Endodermal cell (in vitro differentiated cells): Measurements from ENCODE around the gene VPS50. TPM values are rescaled to one million over a fixed set of nuclear protein-coding genes. Genes with fewer than 3 reads are reported as not detected.
A peak's percentile ranks its signal among the peaks of the same experiment; 100 is the strongest.

Experiments used
- DNase-seq: peaks from one replicate; pipeline ENCODE4 v3.0.0-alpha.2; 2017
- H3K27ac ChIP-seq: 2 replicates; pipeline ENCODE4 v1.5.1; 2013; ENCODE audit warnings: mild to moderate bottlenecking, low read depth, low read length, moderate library complexity
- H3K27me3 ChIP-seq: 2 replicates; pipeline ENCODE4 v1.6.1; 2013; ENCODE audit warnings: mild to moderate bottlenecking, low read length, moderate library complexity; ENCODE audit not compliant: insufficient read depth, control insufficient read depth, poor library complexity, severe bottlenecking
- H3K36me3 ChIP-seq: 2 replicates; pipeline ENCODE4 v1.7.0; 2013; ENCODE audit warnings: mild to moderate bottlenecking, low read length, moderate library complexity; ENCODE audit not compliant: control insufficient read depth, insufficient read depth
- H3K4me1 ChIP-seq: one replicate; pipeline ENCODE4 v1.7.0; 2013; ENCODE audit warnings: low read length; ENCODE audit not compliant: control insufficient read depth, insufficient read depth
- H3K4me3 ChIP-seq: 2 replicates; pipeline ENCODE4 v1.5.1; 2013; ENCODE audit warnings: mild to moderate bottlenecking, low read length, moderate library complexity
- H3K9ac ChIP-seq: 2 replicates; pipeline ENCODE4 v1.6.1; 2013; ENCODE audit warnings: mild to moderate bottlenecking, low read length, moderate library complexity; ENCODE audit not compliant: poor library complexity, severe bottlenecking; ENCODE audit errors: extremely low read depth
- H3K9me3 ChIP-seq: 2 replicates; pipeline ENCODE4 v1.6.1; 2013; ENCODE audit warnings: mild to moderate bottlenecking, low read length, moderate library complexity; ENCODE audit not compliant: control insufficient read depth
- H3K27ac Mint-ChIP-seq: 2 replicates; pipeline ENCODE4 v1.8.0; 2020; ENCODE audit warnings: mixed read lengths
- H3K27me3 Mint-ChIP-seq: 2 replicates; pipeline ENCODE4 v1.8.0; 2021; ENCODE audit warnings: mild to moderate bottlenecking, mixed read lengths; ENCODE audit not compliant: insufficient read depth
- H3K36me3 Mint-ChIP-seq: 2 replicates; pipeline ENCODE4 v1.8.0; 2020; ENCODE audit warnings: low read depth, mixed read lengths
- H3K4me1 Mint-ChIP-seq: 2 replicates; pipeline ENCODE4 v1.8.0; 2020; ENCODE audit warnings: mixed read lengths
- H3K4me3 Mint-ChIP-seq: 2 replicates; pipeline ENCODE4 v1.8.0; 2020; ENCODE audit warnings: mild to moderate bottlenecking, moderate library complexity, mixed read lengths
- H3K9me3 Mint-ChIP-seq: 2 replicates; pipeline ENCODE4 v1.8.0; 2020; ENCODE audit warnings: mild to moderate bottlenecking, mixed read lengths
- WGBS, 2 experiments: methylation state at CpG; one replicate each; pipeline versions ENCODE4 v1.1.5 to v1.1.7; 2013; ENCODE audit warnings: missing lambda C conversion rate in 2 of 2, mixed read lengths in 1 of 2; ENCODE audit not compliant: insufficient coverage in 1 of 2, insufficient read length in 1 of 2; 5-methylcytosine and 5-hydroxymethylcytosine counted together
- total RNA-seq, 2 donors: library from RNA; stranded (reverse); fragmentation: NEBNext Ultra II Directional in 1 of 2; extraction: Animal tissue kit (Norgen Biotek cat#: 25700) in 1 of 2; gene quantifications; 2 replicates in 1 of 2; 3 replicates in 1 of 2; pipeline ENCODE4 v1.2.1, GENCODE V29; 2021
- TF ChIP-seq, protein P1 (sequence below): fragments of 200-600 bp; sonication (generic); conservative IDR thresholded peaks from 2 replicates; pipeline ENCODE4 v1.5.0; 2021; ENCODE audit warnings: antibody characterized with exemption, mild to moderate bottlenecking

Gene VPS50
- total RNA-seq, 2 donors from 2014 or later: 13.3 to 14.9 TPM

- no peaks in the 10 kb centered on the region for H3K27me3 Mint-ChIP-seq
- no peak overlapping the region for H3K9ac ChIP-seq
- TF ChIP-seq, protein P1, sequence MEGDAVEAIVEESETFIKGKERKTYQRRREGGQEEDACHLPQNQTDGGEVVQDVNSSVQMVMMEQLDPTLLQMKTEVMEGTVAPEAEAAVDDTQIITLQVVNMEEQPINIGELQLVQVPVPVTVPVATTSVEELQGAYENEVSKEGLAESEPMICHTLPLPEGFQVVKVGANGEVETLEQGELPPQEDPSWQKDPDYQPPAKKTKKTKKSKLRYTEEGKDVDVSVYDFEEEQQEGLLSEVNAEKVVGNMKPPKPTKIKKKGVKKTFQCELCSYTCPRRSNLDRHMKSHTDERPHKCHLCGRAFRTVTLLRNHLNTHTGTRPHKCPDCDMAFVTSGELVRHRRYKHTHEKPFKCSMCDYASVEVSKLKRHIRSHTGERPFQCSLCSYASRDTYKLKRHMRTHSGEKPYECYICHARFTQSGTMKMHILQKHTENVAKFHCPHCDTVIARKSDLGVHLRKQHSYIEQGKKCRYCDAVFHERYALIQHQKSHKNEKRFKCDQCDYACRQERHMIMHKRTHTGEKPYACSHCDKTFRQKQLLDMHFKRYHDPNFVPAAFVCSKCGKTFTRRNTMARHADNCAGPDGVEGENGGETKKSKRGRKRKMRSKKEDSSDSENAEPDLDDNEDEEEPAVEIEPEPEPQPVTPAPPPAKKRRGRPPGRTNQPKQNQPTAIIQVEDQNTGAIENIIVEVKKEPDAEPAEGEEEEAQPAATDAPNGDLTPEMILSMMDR: no peak
- no peak overlapping the region for H3K4me3 ChIP-seq
- 89% methylated on average over 4 of the region's 4 CpGs; no CpG with 5 or more reads in 1 of the 2 experiments for WGBS, 2 experiments
- no peaks in the 10 kb centered on the region for H3K4me1 ChIP-seq
- no peak overlapping the region for H3K27ac ChIP-seq
- H3K27ac Mint-ChIP-seq: no peak overlapping the region
- no peaks in the 10 kb centered on the region for H3K9me3 Mint-ChIP-seq
- no peaks in the 10 kb centered on the region for H3K4me1 Mint-ChIP-seq
- DNase-seq: no peak
- H3K36me3 Mint-ChIP-seq: no peaks in the 10 kb centered on the region
- peaks cover 6% of the 10 kb centered on the region for H3K36me3 ChIP-seq
- no peaks in the 10 kb centered on the region for H3K9me3 ChIP-seq
- H3K4me3 Mint-ChIP-seq: no peak overlapping the region
- H3K27me3 ChIP-seq: no peaks in the 10 kb centered on the region
These were observed 7.7 kb downstream of the VPS50 start for GRCh38 chr7:93239824-93240223.

DNA sequence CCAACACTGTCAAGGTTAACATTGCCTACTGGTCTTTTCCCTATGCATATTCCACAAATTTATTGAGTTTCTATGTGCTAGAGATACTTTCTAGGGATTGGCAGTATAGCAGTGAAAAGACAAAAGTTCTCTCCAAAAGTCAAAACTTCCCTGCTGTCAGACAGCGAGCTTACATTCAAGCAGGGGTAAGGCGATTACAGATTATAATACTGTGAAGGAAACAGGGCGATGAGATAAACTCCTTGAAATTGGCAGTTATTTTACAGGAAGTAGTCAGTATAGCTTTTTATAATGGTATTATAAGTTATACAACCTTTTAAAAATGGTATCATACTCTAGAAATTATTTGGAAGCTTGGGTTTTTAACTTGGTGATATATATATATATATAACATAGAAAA, 9.9 kb downstream of the VPS50 start:
- H3K9me3 ChIP-seq: no peaks in the 10 kb centered on the region
- Mint-ChIP-seq H3K9me3 (no peaks in the 10 kb centered on the region), H3K27me3 (no peaks in the 10 kb centered on the region), H3K4me1 (peaks cover 2% of the 10 kb centered on the region), H3K36me3 (no peaks in the 10 kb centered on the region), H3K27ac (no peak overlapping the region), H3K4me3 (no peak overlapping the region)
- TF ChIP-seq, protein P1: no peak
- peaks cover 6% of the 10 kb centered on the region for H3K36me3 ChIP-seq
- H3K4me3 ChIP-seq: no peak overlapping the region
- no peaks in the 10 kb centered on the region for H3K4me1 ChIP-seq
- no peak overlapping the region for H3K9ac ChIP-seq
- 88% methylated on average over 3 of the region's 3 CpGs; no CpG with 5 or more reads in 1 of the 2 experiments for WGBS, 2 experiments
- DNase-seq: no peak
- no peaks in the 10 kb centered on the region for H3K27me3 ChIP-seq
- H3K27ac ChIP-seq: no peak overlapping the region

GRCh38 chr7:93245525-93246432, 13.6 kb downstream of the VPS50 start:
- 73 to 80% methylated on average over 2 to 9 of the region's 9 CpGs for WGBS, 2 experiments

More at GRCh38 chr7:93245525-93246432, 13.6 kb downstream of the VPS50 start:
- Histone ChIP-seq H3K27ac (no peak overlapping the region), H3K36me3 (peaks cover under 1% of the 10 kb centered on the region), H3K4me3 (no peak overlapping the region), H3K4me1 (no peaks in the 10 kb centered on the region), H3K9ac (no peak overlapping the region), H3K9me3 (no peaks in the 10 kb centered on the region), H3K27me3 (no peaks in the 10 kb centered on the region)
- Mint-ChIP-seq H3K4me3 (no peak overlapping the region), H3K9me3 (no peaks in the 10 kb centered on the region), H3K27me3 (no peaks in the 10 kb centered on the region), H3K4me1 (peaks cover 2% of the 10 kb centered on the region), H3K27ac (no peak overlapping the region), H3K36me3 (no peaks in the 10 kb centered on the region)
- no peak for DNase-seq
- TF ChIP-seq, protein P1: peak; percentile 80
